Measurements from ENCODE around the gene ELL.

Gene ELL

GRCh38 chr19:18446145-18446810, 75.6 kb downstream of the ELL start:
- DNase-seq (ENCODE audit: low read depth) = no peak
- no peak for TF ChIP-seq CTCF (IDR thresholded peaks at IDR 0.05; ENCODE audit: control insufficient read depth, extremely low read depth, insufficient read depth)
- H3K4me3 ChIP-seq (ENCODE audit: low read depth, low read length) = no peak overlapping the region

- TF ChIP-seq CTCF (IDR thresholded peaks at IDR 0.05; ENCODE audit: control insufficient read depth, extremely low read depth, insufficient read depth) = no peak
- DNase-seq (ENCODE audit: low read depth) = no peak
- H3K4me3 ChIP-seq (ENCODE audit: low read depth, low read length) = no peak overlapping the region
These were observed 76.5 kb downstream of the ELL start for GRCh38 chr19:18445262-18445948.

GRCh38 chr19:18444513-18444912, 77.4 kb downstream of the ELL start:
- TF ChIP-seq CTCF (IDR thresholded peaks at IDR 0.05; ENCODE audit: control insufficient read depth, extremely low read depth, insufficient read depth) = no peak
- DNase-seq (ENCODE audit: low read depth) = no peak
- no peak overlapping the region for H3K4me3 ChIP-seq (ENCODE audit: low read depth, low read length)

- TF ChIP-seq CTCF (IDR thresholded peaks at IDR 0.05; ENCODE audit: control insufficient read depth, extremely low read depth, insufficient read depth) = no peak
- no peak overlapping the region for H3K4me3 ChIP-seq (ENCODE audit: low read depth, low read length)
- no peak for DNase-seq (ENCODE audit: low read depth)
These were observed 78.0 kb downstream of the ELL start for GRCh38 chr19:18443831-18444230.

GRCh38 chr19:18443406-18443805, 78.5 kb downstream of the ELL start:
- no peak overlapping the region for H3K4me3 ChIP-seq (ENCODE audit: low read depth, low read length)

GRCh38 chr19:18442941-18443340, 78.9 kb downstream of the ELL start:
- no peak for DNase-seq (ENCODE audit: low read depth)
- H3K4me3 ChIP-seq (ENCODE audit: low read depth, low read length) = no peak overlapping the region
- TF ChIP-seq CTCF (IDR thresholded peaks at IDR 0.05; ENCODE audit: control insufficient read depth, extremely low read depth, insufficient read depth) = no peak

More at GRCh38 chr19:18443406-18443805, 78.5 kb downstream of the ELL start:
- no peak for DNase-seq (ENCODE audit: low read depth)
- no peak for TF ChIP-seq CTCF (IDR thresholded peaks at IDR 0.05; ENCODE audit: control insufficient read depth, extremely low read depth, insufficient read depth)
